Keratinocyte (primary cell): Measurements from ENCODE around the gene SEZ6.

ENCODE experiments used
- CTCF ChIP-seq, 3 experiments: IDR thresholded peaks in 1 of 3; conservative IDR thresholded peaks in 1 of 3; optimal IDR thresholded peaks in 1 of 3; 2 replicates in 2 of 3; 3 replicates in 1 of 3; pipeline versions ENCODE3 to v1.5.1; 2011; ENCODE audit warnings: low read length in 3 of 3, mild to moderate bottlenecking in 3 of 3, moderate library complexity in 2 of 3, control low read depth in 1 of 3, inconsistent platforms in 1 of 3; ENCODE audit not compliant: insufficient read depth in 2 of 3; ENCODE audit errors: extremely low read depth in 1 of 3
- EZH2 ChIP-seq: IDR thresholded peaks from one replicate; pipeline ENCODE4 v1.6.1; 2012; ENCODE audit warnings: inconsistent platforms, mild to moderate bottlenecking, low read length, moderate library complexity

- TF ChIP-seq CTCF (optimal IDR thresholded peaks at IDR 0.05 in 1 of 3, IDR thresholded peaks at IDR 0.05 in 1 of 3, conservative IDR thresholded peaks at IDR 0.05 in 1 of 3; ENCODE audit: extremely low read depth in 1 of 3, insufficient read depth in 2 of 3, low read length in 3 of 3) = no peak
- TF ChIP-seq EZH2 = no peak
Observed at GRCh38 chr17:29019475-29020181, 13.8 kb upstream of the SEZ6 start.
